ENCODE measurements around the gene TTYH1.

GRCh38 chr19:54448774-54449700 lies 33.8 kb downstream of the TTYH1 start, which contains the start of gene LENG8:
- TF ChIP-seq POLR2A (IDR thresholded peaks at IDR 0.05; ENCODE audit: low read length) (peak; percentile 99), GATA1 (IDR thresholded peaks at IDR 0.05; ENCODE audit: low read depth, low read length) (no peak)

All from erythroblast (primary cell).